HepG2 (cell line): Measurements from ENCODE around the gene B4GALT5. TPM values are rescaled to one million over a fixed set of nuclear protein-coding genes. Genes with fewer than 3 reads are reported as not detected.

Experiments used
- CENPX ChIP-seq: sonication (generic); formaldehyde crosslinking; IDR thresholded peaks from 2 replicates; pipeline ENCODE4 v1.9.0; 2021; ENCODE audit warnings: mild to moderate bottlenecking, missing genetic modification reagents, moderate library complexity
- ELF4 ChIP-seq: sonication (generic); formaldehyde crosslinking; IDR thresholded peaks from 2 replicates; pipeline ENCODE4 v1.5.0; 2020; ENCODE audit warnings: missing genetic modification reagents, mild to moderate bottlenecking, moderate library complexity, borderline replicate concordance
- ISX ChIP-seq: sonication (generic); formaldehyde crosslinking; conservative IDR thresholded peaks from 2 replicates; pipeline ENCODE4 v1.5.0; 2020; ENCODE audit warnings: missing genetic modification reagents
- KAT8 ChIP-seq: IDR thresholded peaks from 2 replicates; pipeline ENCODE4 v1.6.1; 2016; ENCODE audit warnings: missing genetic modification reagents, missing compliant biosample characterization
- KLF15 ChIP-seq: sonication (generic); formaldehyde crosslinking; IDR thresholded peaks from 2 replicates; pipeline ENCODE4 v1.8.1; 2023; ENCODE audit warnings: borderline replicate concordance, mild to moderate bottlenecking, inconsistent platforms, missing genetic modification reagents, mixed read lengths
- MTF1 ChIP-seq: sonication (generic); formaldehyde crosslinking; IDR thresholded peaks from 2 replicates; pipeline ENCODE4 v1.5.0; 2020; ENCODE audit warnings: missing genetic modification reagents
- POGZ ChIP-seq: sonication (generic); formaldehyde crosslinking; IDR thresholded peaks from 2 replicates; pipeline ENCODE4 v1.4.0; 2020; ENCODE audit warnings: mild to moderate bottlenecking, missing genetic modification reagents
- RBM39 ChIP-seq: fragments of 200-400 bp; formaldehyde crosslinking; IDR thresholded peaks from one replicate; pipeline ENCODE4 v1.6.1; 2018; ENCODE audit warnings: antibody characterized with exemption, mild to moderate bottlenecking, low read depth, low read length; ENCODE audit not compliant: poor library complexity, severe bottlenecking
- SAFB2 ChIP-seq: sonication (generic); formaldehyde crosslinking; IDR thresholded peaks from 2 replicates; pipeline ENCODE4 v1.5.1; 2020; ENCODE audit warnings: missing genetic modification reagents, low read depth, mild to moderate bottlenecking, borderline replicate concordance
- SMYD3 ChIP-seq: sonication (generic); formaldehyde crosslinking; IDR thresholded peaks from 2 replicates; pipeline ENCODE4 v1.8.1; 2023; ENCODE audit warnings: mild to moderate bottlenecking, missing genetic modification reagents
- ZNF296 ChIP-seq: sonication (generic); formaldehyde crosslinking; conservative IDR thresholded peaks from 2 replicates; pipeline ENCODE4 v1.5.0; 2020; ENCODE audit warnings: mild to moderate bottlenecking, missing genetic modification reagents
- ZNF550 ChIP-seq: sonication (generic); formaldehyde crosslinking; IDR thresholded peaks from 2 replicates; pipeline ENCODE4 v1.4.0; 2020; ENCODE audit warnings: mild to moderate bottlenecking, missing genetic modification reagents, borderline replicate concordance
- ZNF720 ChIP-seq: sonication (generic); formaldehyde crosslinking; IDR thresholded peaks from 2 replicates; pipeline ENCODE4 v1.4.0; 2020; ENCODE audit warnings: missing genetic modification reagents
- ZNF83 ChIP-seq: sonication (generic); formaldehyde crosslinking; IDR thresholded peaks from 2 replicates; pipeline ENCODE4 v1.4.0; 2020; ENCODE audit warnings: missing genetic modification reagents, mild to moderate bottlenecking, borderline replicate concordance
- ZSCAN31 ChIP-seq: sonication (generic); formaldehyde crosslinking; IDR thresholded peaks from 2 replicates; pipeline ENCODE4 v1.5.0; 2020; ENCODE audit warnings: low read depth, mild to moderate bottlenecking, missing genetic modification reagents
- polyA plus RNA-seq, 8 experiments: library from polyadenylated mRNA; depleted of rRNA in 3 of 8; stranded (reverse) in 7 of 8; unstranded in 1 of 8; fragments of >200 nt; fragmentation: Illumina TruSeq in 4 of 8; extraction: Trizol in 4 of 8; gene quantifications; 2 replicates each; pipeline versions ENCODE4 v1.2.1 to v1.2.3, GENCODE V29; 2011 to 2016; ENCODE audit warnings: low read depth in 4 of 8, missing spikeins in 1 of 8, mixed read lengths in 1 of 8; ENCODE audit not compliant: insufficient read depth in 1 of 8
- total RNA-seq, 5 experiments: library from RNA; depleted of rRNA; stranded (reverse); fragments of >200 nt; fragmentation: Illumina TruSeq; extraction: Trizol; gene quantifications; 2 replicates each; pipeline ENCODE4 v1.2.3, GENCODE V29; 2016; ENCODE audit warnings: low read depth in 1 of 5
- TF ChIP-seq, protein P1 (sequence below): fragments of 450-650 bp; IDR thresholded peaks from 2 replicates; pipeline ENCODE4 v1.6.1; 2017; ENCODE audit warnings: mild to moderate bottlenecking
- TF ChIP-seq, protein P2 (sequence below): sonication (generic); formaldehyde crosslinking; IDR thresholded peaks from 2 replicates; pipeline ENCODE4 v1.4.0; 2020; ENCODE audit warnings: missing genetic modification reagents
- TF ChIP-seq, protein P3 (sequence below): sonication (generic); formaldehyde crosslinking; IDR thresholded peaks from 2 replicates; pipeline ENCODE4 v1.5.1; 2020; ENCODE audit warnings: missing genetic modification reagents, mild to moderate bottlenecking, borderline replicate concordance
- TF ChIP-seq, protein P4 (sequence below): IDR thresholded peaks from 2 replicates; pipeline ENCODE4 v1.6.1; 2016; ENCODE audit warnings: mild to moderate bottlenecking, missing biosample characterization, missing genetic modification reagents
- TF ChIP-seq, protein P5 (sequence below): sonication (generic); formaldehyde crosslinking; IDR thresholded peaks from 2 replicates; pipeline ENCODE4 v1.8.0; 2022; ENCODE audit warnings: low read depth, missing genetic modification reagents

Gene B4GALT5
- total and polyA plus RNA-seq, 2 of the 13 experiments (the other 11 are each of a cell fraction or from before 2014, with no cell fraction given) = 27.3 to 30.9 TPM

DNA sequence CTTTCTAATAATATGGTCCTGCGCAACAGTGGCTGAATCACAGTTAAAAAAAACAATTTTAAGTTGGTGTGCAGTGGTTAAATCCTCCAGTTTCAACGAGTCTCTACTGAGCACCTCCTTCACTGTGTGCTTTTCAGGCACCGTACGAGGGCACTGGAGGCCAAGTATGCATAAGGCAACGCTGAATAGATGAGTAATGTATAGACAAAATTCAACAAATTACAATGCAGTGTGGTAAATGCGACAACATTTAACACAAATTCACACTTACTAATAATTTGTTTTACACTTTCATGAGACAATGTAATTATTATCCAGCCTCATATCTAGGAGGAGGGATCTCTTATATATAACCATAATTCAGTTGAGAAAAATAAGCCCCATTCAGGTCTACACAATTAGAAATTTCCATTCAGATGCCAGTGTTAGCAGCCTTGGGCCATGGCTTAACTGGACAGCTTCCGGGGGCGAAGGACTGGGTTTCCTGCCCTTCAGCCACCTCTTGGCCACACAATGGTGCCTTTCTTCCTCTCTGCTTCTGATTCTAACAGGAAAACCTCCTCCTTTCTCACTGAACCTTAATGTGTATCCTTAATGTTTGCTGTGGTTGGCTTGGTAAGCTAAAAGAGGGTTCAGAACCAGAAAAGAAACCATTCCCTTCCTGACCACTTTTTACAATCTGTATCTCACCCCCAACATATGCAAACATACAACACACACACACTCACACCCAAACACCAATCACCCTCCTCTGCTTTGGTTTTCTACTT is 51.9 kb downstream of the B4GALT5 start (continued):
- TF ChIP-seq SMYD3 (CRISPR knock-in tag) (no peak), ISX (no peak), POGZ (peak; percentile 63; the same call in 1 of the 2 replicates), KLF15 (CRISPR knock-in tag) (no peak), ELF4 (CRISPR knock-in tag) (no peak), KAT8 (CRISPR knock-in tag) (peak; percentile 11; the same call in 1 of the 2 replicates), SAFB2 (no peak), ZNF720 (CRISPR knock-in tag) (no peak), ZNF550 (CRISPR knock-in tag) (no peak), ZNF296 (CRISPR knock-in tag) (no peak), CENPX (CRISPR knock-in tag) (no peak), RBM39 (no peak), ZSCAN31 (CRISPR knock-in tag) (no peak), ZNF83 (CRISPR knock-in tag) (no peak), MTF1 (no peak)
- TF ChIP-seq, protein P1, sequence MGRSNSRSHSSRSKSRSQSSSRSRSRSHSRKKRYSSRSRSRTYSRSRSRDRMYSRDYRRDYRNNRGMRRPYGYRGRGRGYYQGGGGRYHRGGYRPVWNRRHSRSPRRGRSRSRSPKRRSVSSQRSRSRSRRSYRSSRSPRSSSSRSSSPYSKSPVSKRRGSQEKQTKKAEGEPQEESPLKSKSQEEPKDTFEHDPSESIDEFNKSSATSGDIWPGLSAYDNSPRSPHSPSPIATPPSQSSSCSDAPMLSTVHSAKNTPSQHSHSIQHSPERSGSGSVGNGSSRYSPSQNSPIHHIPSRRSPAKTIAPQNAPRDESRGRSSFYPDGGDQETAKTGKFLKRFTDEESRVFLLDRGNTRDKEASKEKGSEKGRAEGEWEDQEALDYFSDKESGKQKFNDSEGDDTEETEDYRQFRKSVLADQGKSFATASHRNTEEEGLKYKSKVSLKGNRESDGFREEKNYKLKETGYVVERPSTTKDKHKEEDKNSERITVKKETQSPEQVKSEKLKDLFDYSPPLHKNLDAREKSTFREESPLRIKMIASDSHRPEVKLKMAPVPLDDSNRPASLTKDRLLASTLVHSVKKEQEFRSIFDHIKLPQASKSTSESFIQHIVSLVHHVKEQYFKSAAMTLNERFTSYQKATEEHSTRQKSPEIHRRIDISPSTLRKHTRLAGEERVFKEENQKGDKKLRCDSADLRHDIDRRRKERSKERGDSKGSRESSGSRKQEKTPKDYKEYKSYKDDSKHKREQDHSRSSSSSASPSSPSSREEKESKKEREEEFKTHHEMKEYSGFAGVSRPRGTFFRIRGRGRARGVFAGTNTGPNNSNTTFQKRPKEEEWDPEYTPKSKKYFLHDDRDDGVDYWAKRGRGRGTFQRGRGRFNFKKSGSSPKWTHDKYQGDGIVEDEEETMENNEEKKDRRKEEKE = no peak
- TF ChIP-seq, protein P2, sequence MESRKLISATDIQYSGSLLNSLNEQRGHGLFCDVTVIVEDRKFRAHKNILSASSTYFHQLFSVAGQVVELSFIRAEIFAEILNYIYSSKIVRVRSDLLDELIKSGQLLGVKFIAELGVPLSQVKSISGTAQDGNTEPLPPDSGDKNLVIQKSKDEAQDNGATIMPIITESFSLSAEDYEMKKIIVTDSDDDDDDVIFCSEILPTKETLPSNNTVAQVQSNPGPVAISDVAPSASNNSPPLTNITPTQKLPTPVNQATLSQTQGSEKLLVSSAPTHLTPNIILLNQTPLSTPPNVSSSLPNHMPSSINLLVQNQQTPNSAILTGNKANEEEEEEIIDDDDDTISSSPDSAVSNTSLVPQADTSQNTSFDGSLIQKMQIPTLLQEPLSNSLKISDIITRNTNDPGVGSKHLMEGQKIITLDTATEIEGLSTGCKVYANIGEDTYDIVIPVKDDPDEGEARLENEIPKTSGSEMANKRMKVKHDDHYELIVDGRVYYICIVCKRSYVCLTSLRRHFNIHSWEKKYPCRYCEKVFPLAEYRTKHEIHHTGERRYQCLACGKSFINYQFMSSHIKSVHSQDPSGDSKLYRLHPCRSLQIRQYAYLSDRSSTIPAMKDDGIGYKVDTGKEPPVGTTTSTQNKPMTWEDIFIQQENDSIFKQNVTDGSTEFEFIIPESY (CRISPR knock-in tag) = no peak
- TF ChIP-seq, protein P3, sequence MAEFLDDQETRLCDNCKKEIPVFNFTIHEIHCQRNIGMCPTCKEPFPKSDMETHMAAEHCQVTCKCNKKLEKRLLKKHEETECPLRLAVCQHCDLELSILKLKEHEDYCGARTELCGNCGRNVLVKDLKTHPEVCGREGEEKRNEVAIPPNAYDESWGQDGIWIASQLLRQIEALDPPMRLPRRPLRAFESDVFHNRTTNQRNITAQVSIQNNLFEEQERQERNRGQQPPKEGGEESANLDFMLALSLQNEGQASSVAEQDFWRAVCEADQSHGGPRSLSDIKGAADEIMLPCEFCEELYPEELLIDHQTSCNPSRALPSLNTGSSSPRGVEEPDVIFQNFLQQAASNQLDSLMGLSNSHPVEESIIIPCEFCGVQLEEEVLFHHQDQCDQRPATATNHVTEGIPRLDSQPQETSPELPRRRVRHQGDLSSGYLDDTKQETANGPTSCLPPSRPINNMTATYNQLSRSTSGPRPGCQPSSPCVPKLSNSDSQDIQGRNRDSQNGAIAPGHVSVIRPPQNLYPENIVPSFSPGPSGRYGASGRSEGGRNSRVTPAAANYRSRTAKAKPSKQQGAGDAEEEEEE = no peak
- TF ChIP-seq, protein P4, sequence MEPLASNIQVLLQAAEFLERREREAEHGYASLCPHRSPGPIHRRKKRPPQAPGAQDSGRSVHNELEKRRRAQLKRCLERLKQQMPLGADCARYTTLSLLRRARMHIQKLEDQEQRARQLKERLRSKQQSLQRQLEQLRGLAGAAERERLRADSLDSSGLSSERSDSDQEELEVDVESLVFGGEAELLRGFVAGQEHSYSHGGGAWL (CRISPR knock-in tag) = no peak
- TF ChIP-seq, protein P5, sequence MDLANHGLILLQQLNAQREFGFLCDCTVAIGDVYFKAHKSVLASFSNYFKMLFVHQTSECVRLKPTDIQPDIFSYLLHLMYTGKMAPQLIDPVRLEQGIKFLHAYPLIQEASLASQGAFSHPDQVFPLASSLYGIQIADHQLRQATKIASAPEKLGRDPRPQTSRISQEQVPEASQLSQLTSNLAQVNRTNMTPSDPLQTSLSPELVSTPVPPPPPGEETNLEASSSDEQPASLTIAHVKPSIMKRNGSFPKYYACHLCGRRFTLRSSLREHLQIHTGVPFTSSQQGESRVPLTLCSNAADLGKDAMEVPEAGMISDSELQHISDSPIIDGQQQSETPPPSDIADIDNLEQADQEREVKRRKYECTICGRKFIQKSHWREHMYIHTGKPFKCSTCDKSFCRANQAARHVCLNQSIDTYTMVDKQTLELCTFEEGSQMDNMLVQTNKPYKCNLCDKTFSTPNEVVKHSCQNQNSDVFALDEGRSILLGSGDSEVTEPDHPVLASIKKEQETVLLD (CRISPR knock-in tag) = no peak
